Stimulated activated CD4-positive, alpha-beta T cell treated with anti-CD3 and anti-CD28 coated beads, Interleukin-2, amount 100 ng/mL, for 4 hours (primary cell): ENCODE data around the gene COG5.

Source experiments
- DNase-seq: peaks from one replicate; pipeline ENCODE4 v3.0.0-alpha.2; 2020; ENCODE audit warnings: low read depth

COG5 gene

GRCh38 chr7:107505997-107506673 is 57.6 kb downstream of the COG5 start:
- no peak for DNase-seq

- DNase-seq: no peak
These were observed 58.4 kb downstream of the COG5 start for GRCh38 chr7:107505362-107505761.

GRCh38 chr7:107503687-107504086 is 60.0 kb downstream of the COG5 start:
- no peak for DNase-seq

GRCh38 chr7:107502797-107503196 is 60.9 kb downstream of the COG5 start:
- no peak for DNase-seq

GRCh38 chr7:107502154-107502553 is 61.6 kb downstream of the COG5 start:
- DNase-seq: no peak

- DNase-seq: no peak
These were observed 62.1 kb downstream of the COG5 start for GRCh38 chr7:107501593-107501992.

- DNase-seq: no peak
These were observed 64.0 kb downstream of the COG5 start for GRCh38 chr7:107499731-107500130.

GRCh38 chr7:107495516-107495915 is 68.2 kb downstream of the COG5 start:
- no peak for DNase-seq

GRCh38 chr7:107494884-107495283 is 68.8 kb downstream of the COG5 start:
- DNase-seq: no peak

- DNase-seq: no peak
These were observed 69.4 kb downstream of the COG5 start for GRCh38 chr7:107494315-107494751.

- no peak for DNase-seq
These were observed 70.8 kb downstream of the COG5 start for GRCh38 chr7:107492875-107493274.

- no peak for DNase-seq
These were observed 77.7 kb downstream of the COG5 start for GRCh38 chr7:107486041-107486440.

- DNase-seq: no peak
These were observed 81.1 kb downstream of the COG5 start for GRCh38 chr7:107482571-107482970.

GRCh38 chr7:107480932-107481331 is 82.8 kb downstream of the COG5 start:
- no peak for DNase-seq

GRCh38 chr7:107479303-107479702 is 84.4 kb downstream of the COG5 start:
- no peak for DNase-seq

GRCh38 chr7:107474104-107474521 is 89.6 kb downstream of the COG5 start:
- DNase-seq: no peak

GRCh38 chr7:107472116-107472515 is 91.6 kb downstream of the COG5 start:
- no peak for DNase-seq

GRCh38 chr7:107471292-107472070 is 92.2 kb downstream of the COG5 start:
- DNase-seq: no peak

GRCh38 chr7:107469929-107470328 is 93.8 kb downstream of the COG5 start, which contains the start of gene GPR22:
Gene GPR22, plus strand, starts transcription at chr7:107470057. Its CDS starts 4,004 bp downstream, at chr7:107474061.
- DNase-seq: no peak

GRCh38 chr7:107468824-107469223 is 94.9 kb downstream of the COG5 start:
- no peak for DNase-seq

GRCh38 chr7:107467972-107468371 is 95.7 kb downstream of the COG5 start:
- DNase-seq: no peak

- no peak for DNase-seq
These were observed 99.0 kb downstream of the COG5 start for GRCh38 chr7:107464666-107465226.
